ENCODE data around the gene CBLN3.
A peak's percentile ranks its signal among the peaks of the same experiment; 100 is the strongest.

CBLN3 gene

GRCh38 chr14:24422694-24423601 is 6.5 kb downstream of the CBLN3 start:
- DNase-seq = no peak

DNA sequence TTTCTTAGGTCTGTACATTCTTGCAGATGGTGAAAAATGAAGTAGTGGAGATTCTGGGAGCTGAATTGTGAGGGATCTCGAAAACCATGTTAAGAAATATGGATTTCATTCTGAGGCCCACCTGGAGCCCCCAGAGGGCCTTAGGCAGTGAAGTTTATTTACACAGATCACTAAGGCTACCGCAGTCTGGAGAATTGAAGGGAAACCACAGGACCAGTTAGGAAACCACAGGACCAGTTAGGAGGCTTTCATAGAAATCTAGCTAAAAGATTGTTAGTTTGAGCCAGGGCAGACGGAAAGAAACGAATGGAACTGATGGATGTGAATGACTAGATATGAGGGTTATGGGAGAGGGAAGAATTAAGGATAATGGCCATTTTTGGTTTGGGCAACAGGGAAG is 7.2 kb downstream of the CBLN3 start:
- no peak for DNase-seq

DNA sequence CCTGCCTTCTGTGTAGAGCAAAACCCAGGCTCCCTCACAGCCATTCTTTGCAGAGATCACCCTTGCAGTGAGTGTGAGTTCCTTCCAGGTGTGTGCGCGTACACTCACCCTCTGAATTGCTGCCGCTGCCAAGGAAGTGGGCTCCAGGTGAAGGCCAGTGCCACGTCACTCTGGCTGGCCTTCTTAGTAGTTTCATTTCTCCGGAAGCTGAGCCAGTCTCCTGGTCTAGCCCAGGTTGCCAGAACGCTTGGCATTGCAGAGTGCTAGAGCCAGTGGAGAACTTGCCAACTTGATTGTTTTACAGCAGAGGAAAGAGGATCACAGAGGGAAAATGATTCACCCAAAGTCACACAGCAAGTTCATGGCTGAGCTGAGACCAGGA is 11.0 kb downstream of the CBLN3 start:
- no peak for DNase-seq

GRCh38 chr14:24417832-24418491 is 11.5 kb downstream of the CBLN3 start:
- DNase-seq = no peak

DNA sequence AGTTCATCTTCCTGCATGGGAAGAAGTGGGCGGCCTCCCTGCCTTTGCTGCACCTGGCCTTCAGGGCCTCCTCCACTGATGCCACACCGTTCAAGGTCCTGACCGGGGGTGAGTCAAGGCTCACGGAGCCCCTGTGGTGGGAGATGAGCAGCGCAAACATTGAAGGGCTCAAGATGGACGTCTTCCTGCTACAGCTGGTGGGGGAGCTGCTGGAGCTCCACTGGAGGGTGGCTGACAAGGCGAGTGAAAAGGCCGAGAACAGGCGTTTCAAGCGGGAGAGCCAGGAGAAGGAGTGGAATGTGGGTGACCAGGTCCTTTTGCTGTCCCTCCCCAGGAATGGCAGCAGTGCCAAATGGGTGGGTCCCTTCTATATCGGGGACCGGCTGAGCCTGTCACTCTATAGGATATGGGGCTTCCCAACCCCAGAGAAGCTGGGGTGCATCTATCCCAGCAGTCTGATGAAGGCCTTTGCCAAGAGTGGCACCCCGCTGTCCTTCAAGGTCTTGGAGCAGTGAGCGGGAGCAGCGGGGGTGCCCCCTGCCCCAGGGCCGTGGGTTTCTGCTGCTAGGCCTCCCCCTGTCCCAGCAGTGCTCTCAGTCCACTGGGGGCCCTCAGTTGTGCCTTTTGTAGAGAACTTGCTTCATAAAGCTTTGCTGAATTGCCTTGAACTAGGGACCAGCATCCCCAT is 12.4 kb downstream of the CBLN3 start:
- DNase-seq = no peak

DNA sequence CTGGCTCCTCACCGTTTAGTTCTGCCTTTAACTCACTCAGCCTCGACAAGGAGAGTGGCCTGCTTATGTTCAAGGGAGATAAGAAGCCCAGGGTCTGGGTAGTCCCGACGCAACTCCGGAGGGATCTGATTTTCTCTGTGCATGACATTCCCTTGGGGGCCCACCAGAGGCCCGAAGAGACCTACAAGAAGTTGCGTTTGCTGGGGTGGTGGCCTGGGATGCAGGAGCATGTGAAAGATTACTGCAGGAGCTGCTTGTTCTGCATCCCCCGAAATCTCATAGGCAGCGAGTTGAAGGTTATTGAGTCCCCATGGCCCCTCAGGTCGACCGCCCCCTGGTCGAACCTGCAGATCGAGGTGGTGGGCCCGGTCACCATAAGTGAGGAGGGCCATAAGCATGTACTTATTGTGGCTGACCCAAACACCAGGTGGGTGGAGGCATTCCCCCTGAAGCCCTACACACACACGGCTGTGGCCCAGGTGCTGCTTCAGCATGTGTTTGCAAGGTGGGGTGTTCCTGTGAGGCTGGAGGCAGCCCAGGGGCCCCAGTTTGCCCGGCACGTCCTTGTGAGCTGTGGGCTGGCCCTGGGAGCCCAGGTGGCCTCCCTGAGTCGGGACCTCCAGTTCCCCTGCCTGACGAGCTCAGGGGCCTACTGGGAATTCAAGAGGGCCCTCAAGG is 13.1 kb downstream of the CBLN3 start:
- DNase-seq = no peak

DNA sequence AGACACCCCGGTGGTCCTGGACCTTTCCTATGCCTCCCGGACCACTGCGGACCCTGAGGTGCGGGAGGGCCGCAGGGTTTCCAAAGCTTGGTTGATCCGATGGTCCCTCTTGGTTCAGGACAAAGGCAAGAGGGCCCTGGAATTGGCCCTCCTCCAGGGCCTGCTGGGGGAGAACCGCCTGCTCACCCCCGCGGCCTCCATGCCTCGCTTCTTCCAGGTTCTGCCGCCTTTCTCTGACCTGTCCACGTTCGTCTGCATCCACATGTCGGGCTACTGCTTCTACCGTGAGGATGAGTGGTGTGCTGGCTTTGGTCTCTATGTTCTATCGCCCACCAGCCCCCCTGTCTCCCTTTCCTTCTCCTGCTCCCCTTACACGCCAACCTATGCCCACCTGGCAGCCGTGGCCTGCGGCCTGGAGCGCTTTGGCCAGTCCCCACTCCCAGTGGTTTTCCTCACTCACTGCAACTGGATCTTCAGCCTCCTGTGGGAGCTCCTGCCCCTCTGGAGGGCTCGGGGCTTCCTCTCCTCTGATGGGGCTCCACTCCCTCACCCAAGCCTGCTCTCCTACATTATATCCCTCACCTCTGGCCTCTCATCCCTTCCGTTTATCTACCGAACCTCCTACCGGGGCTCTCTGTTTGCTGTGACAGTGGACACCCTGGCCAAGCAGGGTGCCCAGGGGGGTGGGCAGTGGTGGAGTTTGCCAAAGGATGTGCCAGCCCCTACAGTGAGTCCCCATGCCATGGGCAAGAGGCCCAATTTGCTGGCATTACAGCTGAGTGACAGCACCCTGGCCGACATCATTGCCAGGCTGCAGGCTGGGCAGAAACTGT is 13.8 kb downstream of the CBLN3 start:
- DNase-seq = no peak

GRCh38 chr14:24414732-24415420 is 14.6 kb downstream of the CBLN3 start:
- DNase-seq = no peak

- DNase-seq = no peak
Observed at GRCh38 chr14:24414077-24414476, 15.4 kb downstream of the CBLN3 start.

DNA sequence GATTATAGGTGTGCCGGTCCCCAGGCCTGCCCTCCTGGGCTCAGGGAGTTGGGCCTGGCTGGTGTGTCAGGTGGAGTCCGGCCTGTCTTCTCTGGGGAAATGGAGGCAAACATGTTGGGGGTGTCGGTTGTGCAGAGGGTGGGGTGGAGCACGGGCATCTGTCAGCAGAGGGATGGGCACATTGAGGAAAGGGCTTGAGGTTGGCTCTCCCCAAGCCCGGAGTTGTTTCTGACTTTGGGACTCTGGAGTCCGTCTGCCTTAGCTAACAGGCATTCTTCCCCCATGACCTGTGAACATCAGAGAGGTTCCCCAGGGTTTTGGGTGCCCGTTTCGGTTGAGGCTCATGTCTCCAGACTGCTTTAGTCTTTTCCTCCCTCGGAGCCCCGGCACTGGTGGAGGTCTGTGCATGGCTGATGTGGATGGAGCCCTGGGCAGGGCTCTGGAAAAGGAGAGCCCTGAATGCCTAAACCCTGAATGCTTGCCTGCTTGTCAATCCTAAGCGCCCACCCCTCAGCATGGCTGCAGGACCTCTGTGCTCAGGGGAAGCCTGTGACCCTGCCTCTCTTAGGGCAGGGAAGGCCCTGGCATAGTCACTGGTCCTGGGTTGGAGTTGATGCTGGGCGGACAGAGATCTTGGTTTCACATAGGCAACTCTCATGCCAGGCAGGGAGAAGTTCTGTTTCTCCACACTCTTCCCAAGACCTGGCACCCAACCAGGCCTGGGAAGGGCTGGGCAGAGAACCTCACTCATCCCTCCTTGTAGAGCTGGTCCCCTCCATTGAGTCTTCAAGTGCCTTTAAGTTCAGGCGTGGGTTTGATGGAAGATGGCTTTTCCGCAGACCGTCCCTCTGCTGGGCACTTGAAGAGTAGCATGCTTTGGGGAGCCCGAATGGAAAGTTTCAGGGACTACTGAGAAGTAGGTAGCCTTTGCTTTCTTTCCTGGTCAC is 17.8 kb downstream of the CBLN3 start:
- peak; percentile 47 for DNase-seq

GRCh38 chr14:24409956-24410355 is 19.5 kb downstream of the CBLN3 start:
- DNase-seq = no peak

GRCh38 chr14:24409192-24409591 is 20.3 kb downstream of the CBLN3 start:
- no peak for DNase-seq

GRCh38 chr14:24408764-24409163 is 20.7 kb downstream of the CBLN3 start:
- no peak for DNase-seq

DNA sequence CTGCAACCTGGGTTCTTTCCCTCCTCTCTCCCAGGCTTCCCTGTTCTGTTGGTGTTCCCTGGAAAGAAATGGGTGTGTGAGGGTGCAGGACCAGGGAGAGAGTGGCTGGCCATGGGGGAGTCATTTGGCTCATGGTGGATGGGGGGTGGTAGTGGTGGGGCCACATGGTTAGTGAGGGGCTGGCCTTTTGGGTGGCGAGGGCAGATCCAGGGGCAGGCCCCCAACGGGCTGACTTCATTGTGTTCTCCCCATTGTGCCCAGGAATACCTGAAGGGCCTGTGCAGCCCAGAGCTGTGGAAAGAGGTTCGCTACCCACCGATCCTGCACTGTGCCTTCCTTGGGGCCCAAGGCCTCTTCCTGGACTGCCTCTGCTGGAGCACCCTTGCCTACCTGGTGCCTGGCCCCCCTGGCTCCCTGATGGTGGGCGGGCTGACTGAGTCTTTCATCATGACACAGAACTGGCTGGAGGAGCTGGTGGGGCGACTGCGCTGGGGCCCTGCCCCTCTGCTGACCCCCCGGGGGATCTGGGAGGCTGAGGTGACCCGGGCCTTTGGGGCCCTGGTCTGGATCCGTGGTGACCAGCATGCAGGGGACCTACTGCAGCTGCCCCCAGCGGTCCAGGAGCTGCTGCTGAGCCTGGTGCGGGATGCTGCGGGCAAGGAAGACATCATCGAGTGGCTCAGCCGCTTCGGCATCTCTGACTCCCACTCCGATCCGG is 21.7 kb downstream of the CBLN3 start:
- no peak for DNase-seq

GRCh38 chr14:24406416-24406815 is 23.1 kb downstream of the CBLN3 start:
- no peak for DNase-seq

DNA sequence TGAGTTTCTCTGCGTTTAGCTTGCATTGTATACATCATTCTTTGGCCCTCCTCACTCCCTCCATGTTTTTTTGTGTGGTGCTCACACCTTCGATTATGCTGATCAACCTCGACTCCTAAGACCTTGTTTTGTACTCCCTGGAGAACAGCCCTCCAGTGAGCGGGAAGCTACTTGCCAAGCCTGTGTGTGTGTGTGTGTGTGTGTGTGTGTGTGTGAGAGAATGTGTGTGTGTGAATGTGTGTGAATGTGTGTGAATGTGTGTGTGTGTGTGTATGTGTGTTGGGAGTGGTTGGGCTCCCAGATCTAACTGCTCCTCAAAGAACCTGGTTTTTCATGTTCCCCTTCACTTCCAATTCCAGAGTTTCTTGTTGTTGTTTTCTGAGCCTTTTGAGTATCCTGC is 24.7 kb downstream of the CBLN3 start:
- DNase-seq = no peak

- DNase-seq = no peak
Observed at GRCh38 chr14:24403294-24403998, 26.0 kb downstream of the CBLN3 start.

- DNase-seq = no peak
Observed at GRCh38 chr14:24401810-24402702, 27.4 kb downstream of the CBLN3 start.
